SW 1271 (cell line): Measurements from ENCODE around the gene TCP11L1.
"Not testable (repeated sequence)": the region's sequence is repeated elsewhere in the genome, so short reads cannot be mapped to it uniquely, and the experiment has no call there.

Source experiments
- DNase-seq, 2 experiments: peaks; one replicate each; lab custom pipeline; 2025; lab: John Stamatoyannopoulos, UW

TCP11L1 gene

GRCh38 chr11:33039274-33040032, at the start of gene TCP11L1:
TSS of gene TCP11L1 (plus strand) at chr11:33039572. CDS start at chr11:33043774, 4,202 bp downstream.
- peak; percentile 93 to 95 for DNase-seq

GRCh38 chr11:32990481-32990880, 48.9 kb upstream of the TCP11L1 start:
- no peak for DNase-seq

DNA sequence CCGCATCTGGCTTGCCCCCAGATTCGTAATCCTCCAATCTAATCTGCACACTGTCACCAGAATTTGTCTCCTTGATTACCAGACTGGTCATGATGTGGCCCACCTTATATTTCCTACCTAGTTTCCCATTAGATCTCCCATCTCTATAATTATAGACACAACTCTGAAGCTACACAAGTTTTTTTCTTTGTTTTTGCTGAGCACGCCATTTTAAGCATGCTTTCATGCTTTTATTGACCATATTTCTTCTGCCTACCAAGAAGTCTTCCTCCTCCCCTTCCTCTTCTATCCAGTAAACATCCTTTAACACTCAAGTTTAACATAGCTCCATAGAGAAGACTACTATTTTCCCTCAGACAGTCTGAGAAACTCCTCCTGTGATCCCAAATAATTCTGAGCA, 47.9 kb upstream of the TCP11L1 start:
- DNase-seq = no peak

- no peak for DNase-seq
Measured at GRCh38 chr11:32991898-32992297, 47.5 kb upstream of the TCP11L1 start.

- peak; percentile 8 to 44 for DNase-seq
Measured at GRCh38 chr11:33000181-33000580, 39.2 kb upstream of the TCP11L1 start.

DNA sequence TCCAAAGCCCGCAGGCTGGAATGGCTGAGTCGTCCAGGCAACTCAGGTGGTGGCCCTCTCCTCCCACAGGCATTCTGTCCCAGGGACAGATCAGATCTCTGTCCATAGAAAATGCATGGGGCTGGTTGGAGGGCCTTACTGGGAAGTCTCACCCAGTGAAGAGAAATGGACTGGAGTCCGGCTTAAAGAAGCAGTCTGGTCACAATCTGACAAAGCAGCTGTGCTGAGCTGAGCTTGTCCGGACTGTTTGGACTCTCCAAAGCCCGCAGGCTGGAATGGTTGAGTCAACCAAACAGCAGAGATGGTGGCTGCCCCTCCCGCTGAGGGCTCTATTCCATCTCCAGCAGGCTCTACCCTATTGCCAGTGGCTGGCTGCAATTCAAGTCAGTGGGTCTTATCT, 38.1 kb upstream of the TCP11L1 start:
- no peak for DNase-seq

GRCh38 chr11:33001751-33002542, 37.4 kb upstream of the TCP11L1 start:
- no peak for DNase-seq

DNA sequence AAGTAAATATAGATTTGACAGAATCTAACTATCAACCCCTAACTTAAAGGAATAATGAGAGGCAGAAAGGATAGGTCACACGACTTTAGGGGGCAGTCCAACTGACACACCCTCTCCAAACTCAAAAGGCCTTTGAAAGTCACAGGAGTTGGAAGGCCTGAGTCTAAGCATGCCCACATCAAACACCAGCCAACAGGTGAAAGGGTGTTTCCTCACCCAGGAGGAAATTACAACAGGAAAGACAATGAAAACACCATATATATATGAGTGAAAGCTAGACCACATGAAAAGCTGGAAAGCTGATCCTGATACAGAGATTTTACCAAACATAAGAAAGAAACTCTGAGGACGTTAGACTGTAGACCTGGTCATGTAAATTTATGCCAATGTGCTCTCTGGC, 34.2 kb upstream of the TCP11L1 start:
- no peak for DNase-seq

- no peak for DNase-seq
Measured at GRCh38 chr11:33006010-33006409, 33.4 kb upstream of the TCP11L1 start.

GRCh38 chr11:33013755-33014154, 25.6 kb upstream of the TCP11L1 start:
- DNase-seq = no peak

DNA sequence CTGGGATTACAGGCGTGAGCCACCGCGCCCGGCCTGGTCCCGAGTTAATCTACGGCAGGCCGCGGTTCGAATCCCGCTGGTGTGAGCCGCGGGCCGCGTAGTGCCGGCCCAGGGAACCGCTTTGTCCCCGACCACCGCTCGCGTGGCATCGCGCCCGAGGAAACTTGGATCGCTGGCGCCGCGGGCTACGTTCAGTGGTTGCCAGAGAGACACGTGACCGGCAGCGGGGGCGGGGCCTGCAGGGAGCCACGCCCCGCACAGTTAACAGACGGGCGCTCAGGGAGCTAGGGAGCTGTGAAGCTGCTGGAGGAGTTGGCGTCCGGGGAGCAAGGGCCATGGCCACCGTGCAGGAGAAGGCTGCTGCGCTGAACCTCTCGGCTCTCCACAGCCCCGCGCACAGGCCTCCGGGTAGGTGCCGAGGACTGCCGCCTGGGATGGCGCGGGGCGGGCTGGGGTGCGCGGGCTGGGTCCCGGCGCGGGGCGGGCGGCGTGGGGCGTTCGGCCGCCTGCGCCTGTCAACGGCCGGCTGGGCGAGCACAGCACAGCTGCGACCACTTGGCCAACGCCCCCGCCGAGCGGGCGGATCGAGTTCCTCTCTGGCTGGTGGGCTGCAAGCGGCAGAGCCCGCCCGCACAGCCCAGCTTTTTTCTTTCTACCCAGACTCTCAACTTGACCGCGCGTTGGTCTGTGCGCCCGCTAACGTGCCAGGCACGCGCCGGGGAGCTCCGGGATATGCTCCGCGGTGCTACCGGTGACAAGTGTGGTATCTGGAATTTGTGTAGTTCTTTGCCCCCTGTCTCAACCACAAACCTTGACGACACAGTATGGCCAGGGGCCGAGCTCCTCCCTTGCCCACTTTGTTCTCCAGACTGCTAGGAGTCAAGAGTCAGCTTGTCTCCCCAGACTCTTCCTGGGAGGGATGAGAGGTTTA, 23.5 kb upstream of the TCP11L1 start, which contains the start of gene DEPDC7:
Gene DEPDC7 (plus strand): TSS at position 258 of the 931 bp plus-strand sequence. CDS start 78 bp downstream, at position 336.
- DNase-seq = peak; percentile 75 to 91

DNA sequence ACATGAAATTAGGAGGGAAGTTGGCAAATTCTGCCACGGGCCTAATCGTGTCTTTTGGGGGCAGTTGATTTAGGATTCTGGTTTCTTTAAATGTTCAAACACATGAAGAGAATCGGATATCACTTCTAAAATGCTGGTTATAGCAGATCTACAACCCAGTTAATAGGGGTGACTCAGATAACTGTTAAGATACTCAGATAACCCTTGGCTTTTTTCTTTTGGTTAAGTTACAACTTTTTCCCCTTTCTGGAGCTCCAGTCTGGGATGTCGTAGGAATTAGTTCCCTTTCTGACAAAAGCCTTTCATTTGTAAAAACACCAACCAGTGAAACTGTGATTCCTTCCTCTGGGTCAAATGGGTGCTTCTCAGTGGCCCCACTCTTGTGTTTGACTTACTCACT, 22.7 kb upstream of the TCP11L1 start:
- DNase-seq = no peak

DNA sequence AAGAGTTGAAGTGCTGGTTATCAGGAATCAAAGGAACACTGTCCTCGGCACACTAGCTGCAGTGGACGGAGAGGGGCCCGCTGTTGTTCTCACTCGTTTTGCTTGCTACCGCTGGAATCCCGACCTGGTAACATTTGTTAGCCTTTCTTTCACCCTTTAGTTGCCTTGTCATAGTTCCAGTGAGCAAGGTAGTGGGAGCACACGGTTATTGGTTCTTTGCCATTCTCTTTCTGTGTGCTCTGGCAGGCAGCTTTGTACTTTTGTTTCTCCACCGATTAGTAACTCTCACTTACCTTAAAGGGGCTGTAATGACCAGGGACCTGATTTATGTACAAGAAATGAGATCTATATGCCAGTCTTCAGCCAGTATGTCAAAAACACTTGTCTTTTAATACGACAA, 21.9 kb upstream of the TCP11L1 start:
- DNase-seq = no peak

- DNase-seq = no peak
Measured at GRCh38 chr11:33017965-33018364, 21.4 kb upstream of the TCP11L1 start.

- no peak for DNase-seq
Measured at GRCh38 chr11:33018840-33019239, 20.5 kb upstream of the TCP11L1 start.

- no peak for DNase-seq
Measured at GRCh38 chr11:33021501-33021900, 17.9 kb upstream of the TCP11L1 start.

- DNase-seq = no peak
Measured at GRCh38 chr11:33021937-33022336, 17.4 kb upstream of the TCP11L1 start.

GRCh38 chr11:33025339-33025722, 14.0 kb upstream of the TCP11L1 start:
- DNase-seq = no peak

GRCh38 chr11:33027233-33027632, 12.1 kb upstream of the TCP11L1 start:
- no peak for DNase-seq

DNA sequence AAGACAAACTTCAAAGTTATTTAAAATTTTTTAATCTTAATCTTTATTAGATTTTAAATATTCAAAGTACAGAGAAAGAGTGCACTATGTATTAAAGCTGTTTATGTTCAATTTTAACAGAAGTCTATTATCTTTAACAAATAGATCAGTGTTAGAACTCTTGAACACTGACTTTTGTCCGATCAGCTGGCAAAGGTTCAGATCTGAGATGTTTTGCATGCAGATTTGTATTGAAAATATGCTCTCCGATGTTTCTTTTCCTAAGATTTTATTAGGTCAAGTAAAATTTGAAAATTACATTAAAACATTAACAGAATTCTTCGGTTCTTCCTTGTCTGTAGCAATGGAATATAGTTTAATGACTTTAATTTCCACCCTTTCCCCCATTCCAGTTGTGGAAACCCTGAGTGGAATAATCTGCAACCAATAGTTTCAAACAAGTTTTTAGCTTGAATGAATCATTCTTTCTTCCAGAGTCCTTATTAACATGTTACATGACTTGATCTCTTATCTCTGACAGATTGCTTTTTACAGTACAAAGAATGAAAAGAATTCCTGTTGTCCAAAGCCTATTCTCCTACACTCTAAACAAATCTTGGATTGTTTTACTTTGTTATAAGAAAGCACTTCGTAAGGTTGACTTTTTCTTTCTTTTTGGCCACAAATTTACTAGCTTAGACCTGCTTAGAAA, 11.4 kb upstream of the TCP11L1 start:
- DNase-seq = no peak

DNA sequence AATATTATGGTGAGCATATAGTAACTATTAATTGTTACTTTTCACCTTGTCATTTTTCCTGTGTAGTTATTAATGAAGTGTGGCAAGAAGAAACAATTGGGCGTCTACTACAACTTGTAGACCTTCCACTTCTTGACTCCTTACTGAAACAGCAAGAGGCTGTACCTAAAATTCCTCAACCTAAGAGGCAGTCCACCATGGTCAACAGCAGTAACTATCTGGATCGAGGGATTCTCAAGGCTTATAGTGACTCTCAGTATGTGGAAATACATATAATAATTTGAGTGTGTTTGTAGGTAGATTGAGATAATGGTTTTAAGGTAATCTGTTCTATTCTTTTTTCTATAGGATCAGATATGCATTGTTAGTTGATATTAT, 10.8 kb upstream of the TCP11L1 start:
- DNase-seq = no peak

DNA sequence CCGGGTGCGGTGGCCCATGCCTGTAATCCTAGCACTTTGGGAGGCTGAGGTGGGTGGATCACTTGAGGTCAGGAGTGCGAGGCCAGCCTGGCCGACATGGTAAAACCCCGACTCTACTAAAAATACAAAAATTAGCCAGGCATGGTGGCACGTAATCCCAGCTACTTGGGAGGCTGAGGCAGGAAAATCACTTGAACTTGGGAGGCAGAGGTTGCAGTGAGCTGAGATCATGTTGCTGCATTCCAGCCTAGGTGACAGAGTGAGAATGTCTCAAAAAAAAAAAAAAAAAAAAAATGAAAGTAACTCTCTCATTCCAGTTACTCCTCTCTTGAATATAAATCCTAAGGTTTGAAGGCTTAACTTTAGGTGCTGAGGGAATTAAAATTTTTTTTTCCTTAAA, 10.2 kb upstream of the TCP11L1 start:
- DNase-seq = not testable (repeated sequence)
